Activated CD4-positive, alpha-beta memory T cell treated with anti-CD3 and anti-CD28 coated beads for 36 hours (primary cell): ENCODE measurements around the gene SETD6. TPM values are rescaled to one million over a fixed set of nuclear protein-coding genes. Genes with fewer than 3 reads are reported as not detected.

Source experiments
- CTCF ChIA-PET: fragments of 350-600 bp; sonication (Branson Sonifier 250); formaldehyde crosslinking; loops from one replicate; lab custom pipeline; 2021; ENCODE audit warnings: antibody characterized with exemption, inconsistent platforms; lab: Charles Lee
- POLR2A ChIA-PET: fragments of 350-600 bp; sonication (Branson Sonifier 250); formaldehyde crosslinking; loops from one replicate; lab custom pipeline; 2021; ENCODE audit warnings: antibody characterized with exemption; lab: Charles Lee
- DNase-seq: peaks from one replicate; pipeline ENCODE4 v3.0.0-alpha.2; 2020
- H3K27ac Mint-ChIP-seq: one replicate; pipeline ENCODE4 v1.8.0; 2021; ENCODE audit warnings: mixed read lengths
- H3K27me3 Mint-ChIP-seq: one replicate; pipeline ENCODE4 v1.8.0; 2021; ENCODE audit warnings: mixed read lengths
- H3K36me3 Mint-ChIP-seq: one replicate; pipeline ENCODE4 v1.8.0; 2021; ENCODE audit warnings: mixed read lengths
- H3K4me1 Mint-ChIP-seq: one replicate; pipeline ENCODE4 v1.8.0; 2021; ENCODE audit warnings: low read depth, mixed read lengths
- H3K4me3 Mint-ChIP-seq: one replicate; pipeline ENCODE4 v1.8.0; 2021; ENCODE audit warnings: mild to moderate bottlenecking, mixed read lengths
- H3K9me3 Mint-ChIP-seq: one replicate; pipeline ENCODE4 v1.8.0; 2021; ENCODE audit warnings: mixed read lengths
- intact Hi-C: fragments of 100-400 bp; cut with micrococcal nuclease; formaldehyde crosslinking; loops from one replicate; pipeline ENCODE4 v1.15.1; 2023
- total RNA-seq, 2 experiments: library from RNA; stranded (reverse); gene quantifications; one replicate each; pipeline ENCODE4 v1.2.3, GENCODE V29; 2021

Gene SETD6, protein sequence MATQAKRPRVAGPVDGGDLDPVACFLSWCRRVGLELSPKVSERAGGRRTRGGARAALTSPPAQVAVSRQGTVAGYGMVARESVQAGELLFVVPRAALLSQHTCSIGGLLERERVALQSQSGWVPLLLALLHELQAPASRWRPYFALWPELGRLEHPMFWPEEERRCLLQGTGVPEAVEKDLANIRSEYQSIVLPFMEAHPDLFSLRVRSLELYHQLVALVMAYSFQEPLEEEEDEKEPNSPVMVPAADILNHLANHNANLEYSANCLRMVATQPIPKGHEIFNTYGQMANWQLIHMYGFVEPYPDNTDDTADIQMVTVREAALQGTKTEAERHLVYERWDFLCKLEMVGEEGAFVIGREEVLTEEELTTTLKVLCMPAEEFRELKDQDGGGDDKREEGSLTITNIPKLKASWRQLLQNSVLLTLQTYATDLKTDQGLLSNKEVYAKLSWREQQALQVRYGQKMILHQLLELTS
- total RNA-seq, result 10 to 100 TPM; 12.9 to 14.5 TPM

- CTCF ChIA-PET, result interaction anchor here (0.6 to 8.5 kb wide), 4 partner anchors 20 to 240 kb away, joined by 3 to 96 read pairs (median 7); partner anchors contain the start of gene SLC38A7
- intact Hi-C loops, result loop anchor here (1.0 kb wide), 1 partner anchor 115 kb away; no protein-coding TSS in a partner anchor
Measured at GRCh38 chr16:58515125-58515870, at the start of gene SETD6. Gene SETD6 (plus strand): TSS chr16:58515517. CDS start chr16:58515538, 21 bp downstream.

DNA sequence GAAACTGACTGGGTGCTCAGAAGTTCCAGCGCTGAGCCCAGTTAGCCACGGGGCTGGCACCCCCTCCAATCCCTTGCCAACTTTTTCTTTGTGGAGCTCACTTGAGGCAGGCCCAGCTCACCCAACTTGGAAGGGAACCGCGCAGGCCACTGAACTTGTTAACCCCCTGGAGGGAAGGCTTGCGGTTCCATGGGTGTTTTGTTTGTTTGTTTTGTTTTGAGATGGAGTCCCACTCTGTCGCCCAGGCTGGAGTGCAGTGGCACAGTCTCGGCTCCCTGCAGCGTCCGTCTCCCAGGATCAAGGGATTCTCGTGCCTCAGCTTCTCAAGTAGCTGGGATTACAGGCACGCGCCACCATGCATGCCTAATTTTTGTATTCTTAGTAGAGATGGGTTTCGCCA lies 49.5 kb upstream of the SETD6 start:
- CTCF ChIA-PET, result no interaction called here
- peaks cover 59% of the 10 kb centered on the region for H3K27me3 Mint-ChIP-seq

More at GRCh38 chr16:58515125-58515870, at the start of gene SETD6:
- H3K4me1 Mint-ChIP-seq, result peaks cover 45% of the 10 kb centered on the region
- POLR2A ChIA-PET, result interaction anchor here (0.7 to 1.2 kb wide), 2 partner anchors 86 to 169 kb away, joined by 3 read pairs; partner anchors contain the start of gene SLC38A7
- peak; percentile 85 for DNase-seq
- peak within 1 kb of the TSS; percentile 89 for H3K4me3 Mint-ChIP-seq
- H3K27me3 Mint-ChIP-seq, result no peaks in the 10 kb centered on the region
- peaks cover 16% of the 10 kb centered on the region for H3K36me3 Mint-ChIP-seq
- peak within 1 kb of the TSS; percentile 76 for H3K27ac Mint-ChIP-seq
- H3K9me3 Mint-ChIP-seq, result no peaks in the 10 kb centered on the region

GRCh38 chr16:58466396-58466795 lies 48.9 kb upstream of the SETD6 start:
- Mint-ChIP-seq H3K27ac (no peak overlapping the region), H3K36me3 (no peaks in the 10 kb centered on the region), H3K4me1 (peaks cover 6% of the 10 kb centered on the region), H3K4me3 (no peak overlapping the region), H3K9me3 (no peaks in the 10 kb centered on the region), H3K27me3 (peaks cover 56% of the 10 kb centered on the region)
- no peak for DNase-seq
- intact Hi-C loops, result no loop called here
- ChIA-PET CTCF (no interaction called here), POLR2A (no interaction called here)

More for the DNA sequence above, 49.5 kb upstream of the SETD6 start:
- intact Hi-C loops, result no loop called here
- POLR2A ChIA-PET, result no interaction called here
- Mint-ChIP-seq H3K9me3 (no peaks in the 10 kb centered on the region), H3K36me3 (no peaks in the 10 kb centered on the region), H3K27ac (no peak overlapping the region), H3K4me1 (peaks cover 6% of the 10 kb centered on the region), H3K4me3 (no peak overlapping the region)
- DNase-seq, result no peak

DNA sequence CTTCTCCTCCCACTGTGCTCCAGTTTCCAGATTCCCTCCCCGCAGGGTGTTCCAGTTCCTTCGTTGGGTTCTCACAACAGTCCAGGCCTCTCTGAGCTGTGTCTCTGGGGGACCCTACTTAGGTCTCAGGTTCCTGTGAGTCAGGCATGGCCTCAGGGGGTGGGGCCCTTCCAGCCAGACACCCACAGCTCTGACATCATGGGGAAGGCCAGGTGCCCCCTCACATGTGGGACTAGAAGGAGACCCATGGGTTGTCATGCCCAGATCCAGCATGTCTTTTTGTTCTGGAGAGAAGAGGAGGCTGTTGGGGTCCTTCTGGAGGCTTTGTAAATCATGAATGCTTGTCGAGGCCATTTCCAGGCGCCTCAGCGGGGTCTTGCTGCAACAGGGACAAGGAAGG lies 47.4 kb upstream of the SETD6 start:
- ChIA-PET POLR2A (no interaction called here), CTCF (no interaction called here)
- H3K27me3 Mint-ChIP-seq, result peaks cover 47% of the 10 kb centered on the region
- H3K9me3 Mint-ChIP-seq, result no peaks in the 10 kb centered on the region
- H3K27ac Mint-ChIP-seq, result no peak overlapping the region
- no peak overlapping the region for H3K4me3 Mint-ChIP-seq
- no peaks in the 10 kb centered on the region for H3K36me3 Mint-ChIP-seq
- DNase-seq, result no peak
- H3K4me1 Mint-ChIP-seq, result peaks cover 6% of the 10 kb centered on the region
- intact Hi-C loops, result no loop called here

DNA sequence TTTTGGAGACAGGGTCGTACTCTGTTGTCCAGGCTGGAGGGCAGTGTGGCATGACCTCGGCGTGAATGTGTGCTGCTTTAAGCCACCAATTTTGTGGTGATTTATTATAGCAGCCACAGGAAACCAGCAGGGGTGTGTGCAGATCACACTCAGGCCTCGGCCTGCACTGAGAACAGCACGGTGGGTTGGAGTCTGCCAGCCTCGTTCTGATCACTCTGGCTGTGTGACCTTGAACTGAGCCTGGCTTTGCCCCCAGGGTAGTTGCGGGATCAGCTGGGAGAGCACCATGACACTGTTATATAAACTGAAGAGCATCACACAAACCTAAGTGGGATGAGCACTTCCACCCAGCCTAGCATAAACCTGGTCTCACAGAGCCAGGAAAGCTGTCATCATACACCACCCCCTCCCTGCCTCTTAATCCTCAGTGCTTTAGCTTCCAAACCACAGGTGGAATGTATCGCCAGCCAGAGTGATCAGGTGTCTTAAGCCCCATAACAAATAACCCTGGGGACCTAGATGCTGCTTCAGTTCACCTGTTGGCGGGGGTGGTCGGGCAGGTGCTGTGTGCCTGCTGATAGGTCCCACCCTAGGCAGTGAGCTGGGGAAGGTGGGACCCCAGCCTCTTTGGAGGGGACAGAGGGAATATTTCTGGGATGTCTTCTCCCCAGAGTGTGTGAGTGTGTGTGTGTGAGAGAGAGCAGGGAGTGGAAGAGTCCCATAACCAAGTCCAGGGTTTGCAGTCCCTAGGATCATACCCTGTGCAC lies 43.9 kb upstream of the SETD6 start:
- Mint-ChIP-seq H3K36me3 (no peaks in the 10 kb centered on the region), H3K4me3 (no peak overlapping the region), H3K4me1 (no peaks in the 10 kb centered on the region), H3K9me3 (no peaks in the 10 kb centered on the region), H3K27me3 (peaks cover 30% of the 10 kb centered on the region), H3K27ac (no peak overlapping the region)
- POLR2A ChIA-PET, result no interaction called here
- DNase-seq, result no peak
- intact Hi-C loops, result no loop called here
- CTCF ChIA-PET, result interaction anchor here (2.1 to 2.5 kb wide), 2 partner anchors 16 to 134 kb away, joined by 5 to 7 read pairs; no protein-coding TSS in a partner anchor

DNA sequence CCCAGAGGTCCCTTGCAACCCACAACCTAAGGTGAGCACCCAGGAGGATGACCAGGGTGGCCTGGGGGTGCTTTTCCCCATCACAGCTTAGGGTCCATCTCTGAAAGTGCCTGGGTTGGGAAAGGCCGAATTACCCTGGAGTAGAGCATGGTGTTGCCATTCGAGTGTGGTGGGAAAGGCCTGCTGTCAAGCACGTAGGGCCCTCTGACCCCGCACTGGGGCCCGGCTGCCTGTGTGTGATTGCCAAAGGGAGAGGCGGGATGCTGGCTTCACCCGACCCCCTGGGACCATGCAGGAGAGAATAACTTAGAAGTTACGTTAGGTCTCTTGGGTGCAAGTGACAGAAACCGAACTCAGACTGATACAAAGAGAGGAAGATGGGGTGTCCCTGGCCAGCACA lies 43.1 kb upstream of the SETD6 start:
- Mint-ChIP-seq H3K36me3 (no peaks in the 10 kb centered on the region), H3K4me1 (no peaks in the 10 kb centered on the region), H3K27me3 (peaks cover 24% of the 10 kb centered on the region), H3K27ac (no peak overlapping the region), H3K9me3 (no peaks in the 10 kb centered on the region), H3K4me3 (no peak overlapping the region)
- DNase-seq, result no peak
- intact Hi-C loops, result no loop called here
- ChIA-PET POLR2A (no interaction called here), CTCF (interaction anchor here (2.5 kb wide), 1 partner anchor 135 kb away, joined by 7 read pairs; no protein-coding TSS in a partner anchor)

DNA sequence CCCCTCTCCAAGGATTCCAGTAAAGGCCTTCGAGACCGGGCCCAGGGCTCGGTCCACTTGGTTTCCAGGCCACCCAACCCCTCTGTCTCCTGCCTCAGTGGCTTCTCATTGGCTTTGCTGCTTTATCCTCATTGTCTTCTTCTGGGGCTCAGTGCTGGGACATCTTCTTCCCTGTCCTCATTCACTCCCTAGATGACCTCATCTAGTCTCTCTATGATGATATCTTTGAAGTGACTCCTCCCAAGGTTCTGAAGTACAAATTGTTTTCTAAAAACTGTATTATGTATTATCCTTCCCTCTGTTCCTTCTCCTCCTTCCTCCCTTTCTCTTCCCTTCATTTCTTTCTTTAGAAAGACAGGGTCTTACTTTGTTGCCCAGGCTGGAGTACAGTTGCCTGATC lies 42.5 kb upstream of the SETD6 start:
- H3K4me1 Mint-ChIP-seq, result no peaks in the 10 kb centered on the region
- no peaks in the 10 kb centered on the region for H3K9me3 Mint-ChIP-seq
- no peak for DNase-seq
- no peak overlapping the region for H3K4me3 Mint-ChIP-seq
- intact Hi-C loops, result no loop called here
- H3K27me3 Mint-ChIP-seq, result peaks cover 19% of the 10 kb centered on the region
- no peaks in the 10 kb centered on the region for H3K36me3 Mint-ChIP-seq
- POLR2A ChIA-PET, result interaction anchor here (1.2 kb wide), 1 partner anchor 13 kb away, joined by 5 read pairs; no protein-coding TSS in a partner anchor
- CTCF ChIA-PET, result interaction anchor here (1.3 to 1.9 kb wide), 2 partner anchors 15 to 137 kb away, joined by 4 to 10 read pairs; no protein-coding TSS in a partner anchor
- H3K27ac Mint-ChIP-seq, result no peak overlapping the region

DNA sequence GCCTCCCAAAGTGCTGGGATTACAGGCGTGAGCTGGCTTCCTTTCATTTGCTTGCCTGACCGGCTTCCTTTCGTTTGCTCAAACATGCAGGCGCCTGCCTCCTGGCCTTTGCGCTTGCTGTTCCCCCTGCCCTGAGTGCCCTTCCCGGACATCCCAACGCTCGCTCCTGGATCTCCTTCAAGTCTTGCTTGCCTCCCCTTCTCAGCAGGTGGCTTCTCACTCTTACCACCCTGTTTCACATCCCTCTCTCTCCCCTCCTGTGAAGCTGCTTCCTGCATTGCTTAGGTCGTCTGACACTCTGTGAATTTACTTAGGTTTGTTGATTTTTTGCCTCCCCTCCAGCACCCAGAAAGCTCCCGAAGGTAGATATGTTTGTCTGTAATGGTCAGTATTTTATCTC lies 41.0 kb upstream of the SETD6 start:
- no peaks in the 10 kb centered on the region for H3K36me3 Mint-ChIP-seq
- CTCF ChIA-PET, result interaction anchor here (1.0 to 2.9 kb wide), 3 partner anchors 10 to 138 kb away, joined by 3 to 14 read pairs (median 10); no protein-coding TSS in a partner anchor
- intact Hi-C loops, result no loop called here

DNA sequence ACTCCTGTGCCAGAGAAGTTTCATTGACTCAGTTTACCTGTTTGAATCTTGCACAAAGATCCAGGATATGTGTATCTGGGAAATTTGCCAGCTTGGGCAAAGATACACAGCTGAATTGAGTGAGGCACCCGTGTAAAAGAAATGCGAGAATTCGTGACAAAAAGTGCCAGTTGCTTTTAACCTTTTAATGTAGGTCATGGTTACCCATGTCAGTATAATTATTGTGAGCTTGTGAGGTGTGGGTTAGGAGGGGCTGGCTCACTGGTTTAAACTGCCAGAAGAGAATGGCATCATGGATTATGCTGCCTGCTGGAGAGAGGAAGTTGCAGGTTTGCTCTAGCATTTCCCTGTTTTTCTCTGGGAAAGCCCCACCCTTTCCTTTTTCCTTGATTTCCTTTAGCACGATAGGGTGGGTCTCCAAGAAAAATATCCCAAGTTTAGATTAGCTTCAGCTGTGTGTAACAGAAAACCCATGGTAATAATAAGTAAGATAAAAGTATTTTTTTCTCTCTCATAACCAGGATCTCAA lies 40.2 kb upstream of the SETD6 start:
- no peaks in the 10 kb centered on the region for H3K36me3 Mint-ChIP-seq
- no peak overlapping the region for H3K27ac Mint-ChIP-seq
- ChIA-PET CTCF (interaction anchor here (1.0 to 2.9 kb wide), 3 partner anchors 11 to 138 kb away, joined by 3 to 14 read pairs (median 3); no protein-coding TSS in a partner anchor), POLR2A (no interaction called here)
- H3K4me1 Mint-ChIP-seq, result no peaks in the 10 kb centered on the region
- no peaks in the 10 kb centered on the region for H3K9me3 Mint-ChIP-seq
- intact Hi-C loops, result no loop called here
- H3K4me3 Mint-ChIP-seq, result no peak overlapping the region
- H3K27me3 Mint-ChIP-seq, result peaks cover 5% of the 10 kb centered on the region
- no peak for DNase-seq

More for the DNA sequence above, 41.0 kb upstream of the SETD6 start:
- no peaks in the 10 kb centered on the region for H3K4me1 Mint-ChIP-seq
- POLR2A ChIA-PET, result no interaction called here
- H3K4me3 Mint-ChIP-seq, result no peak overlapping the region
- peaks cover 7% of the 10 kb centered on the region for H3K27me3 Mint-ChIP-seq
- no peak for DNase-seq
- no peaks in the 10 kb centered on the region for H3K9me3 Mint-ChIP-seq
- no peak overlapping the region for H3K27ac Mint-ChIP-seq

GRCh38 chr16:58476791-58477190 lies 38.5 kb upstream of the SETD6 start:
- Mint-ChIP-seq H3K36me3 (no peaks in the 10 kb centered on the region), H3K4me3 (no peak overlapping the region), H3K27ac (no peak overlapping the region), H3K4me1 (no peaks in the 10 kb centered on the region), H3K9me3 (no peaks in the 10 kb centered on the region), H3K27me3 (no peaks in the 10 kb centered on the region)
- ChIA-PET POLR2A (no interaction called here), CTCF (interaction anchor here (2.9 kb wide), 1 partner anchor 10 kb away, joined by 14 read pairs; no protein-coding TSS in a partner anchor)
- intact Hi-C loops, result no loop called here
- DNase-seq, result no peak

- H3K4me1 Mint-ChIP-seq, result no peaks in the 10 kb centered on the region
- POLR2A ChIA-PET, result no interaction called here
- intact Hi-C loops, result no loop called here
- DNase-seq, result no peak
- H3K9me3 Mint-ChIP-seq, result no peaks in the 10 kb centered on the region
- peaks cover 1% of the 10 kb centered on the region for H3K27me3 Mint-ChIP-seq
- H3K27ac Mint-ChIP-seq, result no peak overlapping the region
- no peaks in the 10 kb centered on the region for H3K36me3 Mint-ChIP-seq
- no peak overlapping the region for H3K4me3 Mint-ChIP-seq
- CTCF ChIA-PET, result interaction anchor here (1.2 kb wide), 1 partner anchor 11 kb away, joined by 3 read pairs; no protein-coding TSS in a partner anchor
Measured at GRCh38 chr16:58478427-58478826, 36.9 kb upstream of the SETD6 start.
